Calu3 (cell line): ENCODE data around the gene NCBP2. TPM values are rescaled to one million over a fixed set of nuclear protein-coding genes. Genes with fewer than 3 reads are reported as not detected.

Source experiments
- BruUV-seq: library from RNA; stranded (reverse); fragments of 400-500 nt; replicated peaks from 2 replicates; lab custom pipeline; 2021; lab: Mats Ljungman, UMichigan
- CTCF ChIA-PET: fragments of 300-600 bp; sonication (Branson Sonifier 250); formaldehyde crosslinking; loops from one replicate; lab custom pipeline; 2022; ENCODE audit warnings: antibody characterized with exemption; lab: Charles Lee
- DNase-seq: peaks from one replicate; pipeline ENCODE4 v3.0.0; 2022
- H3K27ac Mint-ChIP-seq: one replicate; pipeline ENCODE4 v1.8.0; 2022; ENCODE audit warnings: mixed read lengths; ENCODE audit not compliant: unreplicated experiment
- H3K27me3 Mint-ChIP-seq: one replicate; pipeline ENCODE4 v1.8.0; 2022; ENCODE audit warnings: mixed read lengths; ENCODE audit not compliant: unreplicated experiment
- H3K36me3 Mint-ChIP-seq: one replicate; pipeline ENCODE4 v1.8.0; 2022; ENCODE audit warnings: mild to moderate bottlenecking, moderate library complexity, mixed read lengths; ENCODE audit not compliant: insufficient read depth, unreplicated experiment
- H3K4me1 Mint-ChIP-seq: one replicate; pipeline ENCODE4 v1.8.0; 2022; ENCODE audit warnings: mild to moderate bottlenecking, low read depth, mixed read lengths; ENCODE audit not compliant: unreplicated experiment
- H3K4me3 Mint-ChIP-seq: one replicate; pipeline ENCODE4 v1.8.0; 2022; ENCODE audit warnings: mild to moderate bottlenecking, low read depth, moderate library complexity, mixed read lengths; ENCODE audit not compliant: unreplicated experiment
- H3K9me3 Mint-ChIP-seq: one replicate; pipeline ENCODE4 v1.8.0; 2022; ENCODE audit warnings: low read depth, mixed read lengths; ENCODE audit not compliant: unreplicated experiment
- intact Hi-C: fragments of 100-400 bp; cut with micrococcal nuclease; formaldehyde crosslinking; loops from one replicate; pipeline ENCODE4 v1.10.0; 2022; ENCODE audit not compliant: unreplicated experiment
- total RNA-seq: library from RNA; stranded (reverse); gene quantifications from 2 replicates; pipeline ENCODE4 v1.2.3, GENCODE V29; 2022
- TF ChIP-seq, protein P1 (sequence below): fragments of 200-600 bp; IDR thresholded peaks from one replicate; pipeline ENCODE4 v1.8.0; 2022; ENCODE audit warnings: antibody characterized with exemption; ENCODE audit not compliant: unreplicated experiment

The NCBP2 gene
- total RNA-seq, 1 experiment from 2014 or later = 67.1 TPM

- TF ChIP-seq, protein P1, sequence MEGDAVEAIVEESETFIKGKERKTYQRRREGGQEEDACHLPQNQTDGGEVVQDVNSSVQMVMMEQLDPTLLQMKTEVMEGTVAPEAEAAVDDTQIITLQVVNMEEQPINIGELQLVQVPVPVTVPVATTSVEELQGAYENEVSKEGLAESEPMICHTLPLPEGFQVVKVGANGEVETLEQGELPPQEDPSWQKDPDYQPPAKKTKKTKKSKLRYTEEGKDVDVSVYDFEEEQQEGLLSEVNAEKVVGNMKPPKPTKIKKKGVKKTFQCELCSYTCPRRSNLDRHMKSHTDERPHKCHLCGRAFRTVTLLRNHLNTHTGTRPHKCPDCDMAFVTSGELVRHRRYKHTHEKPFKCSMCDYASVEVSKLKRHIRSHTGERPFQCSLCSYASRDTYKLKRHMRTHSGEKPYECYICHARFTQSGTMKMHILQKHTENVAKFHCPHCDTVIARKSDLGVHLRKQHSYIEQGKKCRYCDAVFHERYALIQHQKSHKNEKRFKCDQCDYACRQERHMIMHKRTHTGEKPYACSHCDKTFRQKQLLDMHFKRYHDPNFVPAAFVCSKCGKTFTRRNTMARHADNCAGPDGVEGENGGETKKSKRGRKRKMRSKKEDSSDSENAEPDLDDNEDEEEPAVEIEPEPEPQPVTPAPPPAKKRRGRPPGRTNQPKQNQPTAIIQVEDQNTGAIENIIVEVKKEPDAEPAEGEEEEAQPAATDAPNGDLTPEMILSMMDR = no peak
- H3K36me3 Mint-ChIP-seq = no peaks in the 10 kb centered on the region
- CTCF ChIA-PET = no interaction called here
- H3K27ac Mint-ChIP-seq = no peak overlapping the region
- no peak for DNase-seq
- H3K4me1 Mint-ChIP-seq = no peaks in the 10 kb centered on the region
- no peaks in the 10 kb centered on the region for H3K27me3 Mint-ChIP-seq
- no peaks in the 10 kb centered on the region for H3K9me3 Mint-ChIP-seq
- H3K4me3 Mint-ChIP-seq = no peak overlapping the region
- intact Hi-C loops = no loop called here
- no TSS peak for BruUV-seq
Measured at GRCh38 chr3:196920733-196921132, 21.6 kb downstream of the NCBP2 start.

DNA sequence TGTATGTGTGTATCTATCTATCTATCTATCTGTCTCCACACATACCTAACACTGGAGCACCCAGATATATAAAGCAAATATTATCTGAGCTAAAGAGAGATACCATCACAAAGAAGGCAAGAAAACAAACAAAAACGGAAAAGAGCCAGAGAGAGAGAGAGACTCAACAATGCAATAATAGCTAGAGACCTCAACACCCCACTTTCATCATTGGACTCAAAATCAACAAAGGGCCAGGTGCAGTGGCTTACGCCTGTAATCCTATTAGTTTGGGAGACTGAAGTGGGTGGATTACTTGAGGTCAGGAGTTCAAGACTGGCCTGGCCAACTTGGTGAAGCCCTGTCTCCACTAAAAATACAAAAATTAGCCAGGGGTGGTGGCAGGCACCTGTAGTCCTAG lies 23.4 kb downstream of the NCBP2 start:
- H3K36me3 Mint-ChIP-seq = peaks cover 4% of the 10 kb centered on the region
- CTCF ChIA-PET = interaction anchor here (0.6 kb wide), 1 partner anchor 495 kb away, joined by 3 read pairs; no protein-coding TSS in a partner anchor
- no peaks in the 10 kb centered on the region for H3K4me1 Mint-ChIP-seq
- no peaks in the 10 kb centered on the region for H3K27me3 Mint-ChIP-seq
- TF ChIP-seq, protein P1 = no peak
- BruUV-seq = no TSS peak
- no peaks in the 10 kb centered on the region for H3K9me3 Mint-ChIP-seq
- intact Hi-C loops = no loop called here
- H3K4me3 Mint-ChIP-seq = no peak overlapping the region
- H3K27ac Mint-ChIP-seq = no peak overlapping the region
- DNase-seq = no peak

- H3K4me1 Mint-ChIP-seq = no peaks in the 10 kb centered on the region
Measured at GRCh38 chr3:196916995-196917394, 25.3 kb downstream of the NCBP2 start.

GRCh38 chr3:196916221-196916620 lies 26.1 kb downstream of the NCBP2 start:
- intact Hi-C loops = no loop called here
- no peak overlapping the region for H3K27ac Mint-ChIP-seq
- CTCF ChIA-PET = no interaction called here

More at GRCh38 chr3:196916995-196917394, 25.3 kb downstream of the NCBP2 start:
- no peak overlapping the region for H3K27ac Mint-ChIP-seq
- CTCF ChIA-PET = no interaction called here
- intact Hi-C loops = no loop called here
- no peak for DNase-seq
- no TSS peak for BruUV-seq
- no peaks in the 10 kb centered on the region for H3K9me3 Mint-ChIP-seq
- H3K4me3 Mint-ChIP-seq = no peak overlapping the region
- TF ChIP-seq, protein P1 = no peak
- no peaks in the 10 kb centered on the region for H3K27me3 Mint-ChIP-seq
- H3K36me3 Mint-ChIP-seq = peaks cover 7% of the 10 kb centered on the region

More at GRCh38 chr3:196916221-196916620, 26.1 kb downstream of the NCBP2 start:
- H3K27me3 Mint-ChIP-seq = no peaks in the 10 kb centered on the region
- DNase-seq = no peak
- no peak overlapping the region for H3K4me3 Mint-ChIP-seq
- H3K4me1 Mint-ChIP-seq = no peaks in the 10 kb centered on the region
- H3K36me3 Mint-ChIP-seq = peaks cover 7% of the 10 kb centered on the region
- H3K9me3 Mint-ChIP-seq = no peaks in the 10 kb centered on the region
- BruUV-seq = no TSS peak
- TF ChIP-seq, protein P1 = no peak
